DOHH2 (cell line): ENCODE results near the gene PROM2.

Experiments
- H3F3A ChIP-seq: fragments of 200-600 bp; sonication (generic), shearing (Covaris generic); 2 replicates; pipeline ENCODE4 v1.6.0; 2016; ENCODE audit warnings: antibody characterized with exemption, mild to moderate bottlenecking; ENCODE audit not compliant: control insufficient read depth, insufficient read depth
- H3K27ac ChIP-seq: fragments of 200-600 bp; sonication (generic); 2 replicates; pipeline ENCODE4 v1.5.1; 2014; ENCODE audit warnings: low read depth, mild to moderate bottlenecking, low read length, moderate library complexity
- H3K27me3 ChIP-seq: fragments of 200-600 bp; sonication (generic); 2 replicates; pipeline ENCODE4 v1.6.1; 2014; ENCODE audit warnings: mild to moderate bottlenecking, low read length, mixed read lengths; ENCODE audit not compliant: control insufficient read depth
- H3K36me3 ChIP-seq: fragments of 200-600 bp; sonication (generic); 2 replicates; pipeline ENCODE4 v1.6.1; 2014; ENCODE audit warnings: mild to moderate bottlenecking, low read length, moderate library complexity, mixed read lengths; ENCODE audit not compliant: control insufficient read depth
- H3K4me1 ChIP-seq: fragments of 200-600 bp; sonication (generic); 2 replicates; pipeline ENCODE4 v1.6.1; 2014; ENCODE audit warnings: mild to moderate bottlenecking, low read length, mixed read lengths; ENCODE audit not compliant: control insufficient read depth
- H3K4me2 ChIP-seq: fragments of 200-600 bp; sonication (generic); 2 replicates; pipeline ENCODE4 v1.6.0; 2014; ENCODE audit warnings: mild to moderate bottlenecking, low read length, moderate library complexity
- H3K4me3 ChIP-seq: fragments of 200-600 bp; sonication (generic); 2 replicates; pipeline ENCODE4 v1.5.1; 2014; ENCODE audit warnings: mild to moderate bottlenecking, low read length, mixed read lengths
- H3K79me2 ChIP-seq: fragments of 200-600 bp; sonication (generic); 2 replicates; pipeline ENCODE4 v1.6.1; 2014; ENCODE audit warnings: mild to moderate bottlenecking, low read length, mixed read lengths; ENCODE audit not compliant: control insufficient read depth
- H3K9me2 ChIP-seq: fragments of 200-600 bp; sonication (generic); replicated peaks from 2 replicates; pipeline ENCODE4 v1.6.1; 2014; ENCODE audit warnings: mild to moderate bottlenecking, low read length, mixed read lengths; ENCODE audit not compliant: control insufficient read depth
- H3K9me3 ChIP-seq: fragments of 200-600 bp; sonication (generic); 2 replicates; pipeline ENCODE4 v1.6.1; 2014; ENCODE audit warnings: antibody characterized with exemption, low read length, mixed read lengths; ENCODE audit not compliant: control insufficient read depth, insufficient read depth
- H4K20me1 ChIP-seq: fragments of 200-600 bp; sonication (generic); 2 replicates; pipeline ENCODE4 v1.6.0; 2014; ENCODE audit warnings: low read depth, mild to moderate bottlenecking, antibody characterized with exemption, low read length, moderate library complexity; ENCODE audit not compliant: control insufficient read depth, insufficient read depth
- EZH2phosphoT487 ChIP-seq: fragments of 200-600 bp; sonication (generic); IDR thresholded peaks from 2 replicates; pipeline ENCODE4 v1.6.1; 2017; ENCODE audit warnings: borderline replicate concordance, mild to moderate bottlenecking, antibody characterized with exemption, low read length, moderate library complexity, mixed read lengths
- TF ChIP-seq, protein P1 (sequence below): fragments of 200-600 bp; sonication (generic); IDR thresholded peaks from one replicate; pipeline ENCODE4 v1.5.1; 2014; ENCODE audit warnings: antibody characterized with exemption, mild to moderate bottlenecking, low read depth, low read length; ENCODE audit not compliant: poor library complexity, severe bottlenecking

The PROM2 gene

DNA sequence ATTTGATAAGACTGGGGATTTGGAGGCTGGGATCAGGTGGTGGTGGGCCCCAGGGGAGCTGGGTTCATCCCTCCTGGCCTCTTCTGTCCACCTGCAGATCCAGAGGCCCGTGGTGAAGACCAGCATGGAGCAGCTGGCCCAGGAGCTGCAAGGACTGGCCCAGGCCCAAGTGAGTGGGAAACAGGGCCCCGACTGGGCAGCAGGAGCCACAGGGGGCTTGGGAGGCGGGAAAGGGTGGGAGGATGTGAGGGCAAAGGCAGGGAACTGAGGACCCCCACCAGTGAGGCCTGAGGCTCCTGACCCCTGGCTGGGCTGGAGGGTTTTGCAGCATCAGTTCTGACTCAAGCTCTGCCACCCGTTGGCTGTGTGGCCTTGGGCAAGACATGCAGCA is 11.3 kb downstream of the PROM2 start:
- TF ChIP-seq, protein P1, sequence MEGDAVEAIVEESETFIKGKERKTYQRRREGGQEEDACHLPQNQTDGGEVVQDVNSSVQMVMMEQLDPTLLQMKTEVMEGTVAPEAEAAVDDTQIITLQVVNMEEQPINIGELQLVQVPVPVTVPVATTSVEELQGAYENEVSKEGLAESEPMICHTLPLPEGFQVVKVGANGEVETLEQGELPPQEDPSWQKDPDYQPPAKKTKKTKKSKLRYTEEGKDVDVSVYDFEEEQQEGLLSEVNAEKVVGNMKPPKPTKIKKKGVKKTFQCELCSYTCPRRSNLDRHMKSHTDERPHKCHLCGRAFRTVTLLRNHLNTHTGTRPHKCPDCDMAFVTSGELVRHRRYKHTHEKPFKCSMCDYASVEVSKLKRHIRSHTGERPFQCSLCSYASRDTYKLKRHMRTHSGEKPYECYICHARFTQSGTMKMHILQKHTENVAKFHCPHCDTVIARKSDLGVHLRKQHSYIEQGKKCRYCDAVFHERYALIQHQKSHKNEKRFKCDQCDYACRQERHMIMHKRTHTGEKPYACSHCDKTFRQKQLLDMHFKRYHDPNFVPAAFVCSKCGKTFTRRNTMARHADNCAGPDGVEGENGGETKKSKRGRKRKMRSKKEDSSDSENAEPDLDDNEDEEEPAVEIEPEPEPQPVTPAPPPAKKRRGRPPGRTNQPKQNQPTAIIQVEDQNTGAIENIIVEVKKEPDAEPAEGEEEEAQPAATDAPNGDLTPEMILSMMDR, result no peak
- no peak overlapping the region for H3K4me2 ChIP-seq
- H3F3A ChIP-seq, result no peaks in the 10 kb centered on the region
- no peaks in the 10 kb centered on the region for H3K27me3 ChIP-seq
- no peak overlapping the region for H3K27ac ChIP-seq
- H3K4me1 ChIP-seq, result no peaks in the 10 kb centered on the region
- no peaks in the 10 kb centered on the region for H3K9me2 ChIP-seq
- no peak overlapping the region for H3K4me3 ChIP-seq
- no peaks in the 10 kb centered on the region for H3K9me3 ChIP-seq
- H3K36me3 ChIP-seq, result no peaks in the 10 kb centered on the region
- no peaks in the 10 kb centered on the region for H3K79me2 ChIP-seq
- H4K20me1 ChIP-seq, result no peaks in the 10 kb centered on the region

DNA sequence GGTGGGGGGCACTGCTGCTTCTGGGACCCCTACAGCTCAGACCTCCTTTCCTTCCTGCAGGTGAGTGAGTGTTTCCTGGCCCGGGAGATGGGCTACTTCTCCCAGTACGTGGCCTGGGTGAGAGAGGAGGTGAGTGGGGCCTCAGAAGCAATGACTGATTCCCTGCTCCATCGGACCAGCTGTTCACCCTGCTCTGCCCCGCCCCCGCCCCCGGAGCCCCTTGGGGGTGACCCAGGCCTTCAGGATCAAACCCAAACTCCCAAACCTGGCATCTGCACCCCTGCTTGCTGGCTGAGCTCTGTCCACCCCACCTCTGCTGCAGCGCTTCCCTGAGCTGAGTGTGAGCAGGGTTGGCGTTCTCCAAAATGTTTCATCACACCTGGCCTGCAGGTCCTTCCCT is 13.1 kb downstream of the PROM2 start:
- Histone ChIP-seq H3K4me3 (no peak overlapping the region), H3K27me3 (no peaks in the 10 kb centered on the region), H3K4me1 (no peaks in the 10 kb centered on the region), H4K20me1 (no peaks in the 10 kb centered on the region), H3K36me3 (no peaks in the 10 kb centered on the region), H3F3A (no peaks in the 10 kb centered on the region), H3K9me3 (no peaks in the 10 kb centered on the region), H3K4me2 (no peak overlapping the region), H3K9me2 (no peaks in the 10 kb centered on the region), H3K79me2 (no peaks in the 10 kb centered on the region), H3K27ac (no peak overlapping the region)
- no peak for TF ChIP-seq EZH2phosphoT487
- TF ChIP-seq, protein P1, result no peak

DNA sequence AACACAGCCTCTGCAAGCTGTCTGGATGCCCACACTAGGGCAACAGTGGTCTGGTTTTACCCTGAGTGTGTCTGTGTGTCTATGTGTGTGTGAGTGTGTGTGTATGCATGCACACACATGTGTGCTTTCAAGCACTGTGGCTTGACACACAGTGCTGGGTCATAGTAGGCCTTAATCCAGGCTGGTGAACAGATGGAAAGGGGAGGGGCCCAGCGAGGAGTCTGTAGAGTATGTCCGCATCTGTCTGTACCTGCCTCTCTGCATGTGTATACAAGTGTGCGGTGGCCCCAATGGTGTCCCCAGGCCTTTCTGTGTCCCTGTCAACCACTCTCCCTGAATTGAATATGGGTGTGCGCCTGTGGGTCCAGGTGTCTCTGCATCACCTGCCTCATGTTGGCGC is 13.6 kb downstream of the PROM2 start:
- H3K36me3 ChIP-seq, result no peaks in the 10 kb centered on the region
- H3K9me3 ChIP-seq, result no peaks in the 10 kb centered on the region
- no peaks in the 10 kb centered on the region for H3K27me3 ChIP-seq
- no peaks in the 10 kb centered on the region for H4K20me1 ChIP-seq
- no peaks in the 10 kb centered on the region for H3K9me2 ChIP-seq
- H3K4me2 ChIP-seq, result no peak overlapping the region
- TF ChIP-seq, protein P1, result no peak
- TF ChIP-seq EZH2phosphoT487, result no peak
- H3K4me1 ChIP-seq, result no peaks in the 10 kb centered on the region
- no peaks in the 10 kb centered on the region for H3F3A ChIP-seq
- no peak overlapping the region for H3K4me3 ChIP-seq
- H3K79me2 ChIP-seq, result no peaks in the 10 kb centered on the region
- H3K27ac ChIP-seq, result no peak overlapping the region

DNA sequence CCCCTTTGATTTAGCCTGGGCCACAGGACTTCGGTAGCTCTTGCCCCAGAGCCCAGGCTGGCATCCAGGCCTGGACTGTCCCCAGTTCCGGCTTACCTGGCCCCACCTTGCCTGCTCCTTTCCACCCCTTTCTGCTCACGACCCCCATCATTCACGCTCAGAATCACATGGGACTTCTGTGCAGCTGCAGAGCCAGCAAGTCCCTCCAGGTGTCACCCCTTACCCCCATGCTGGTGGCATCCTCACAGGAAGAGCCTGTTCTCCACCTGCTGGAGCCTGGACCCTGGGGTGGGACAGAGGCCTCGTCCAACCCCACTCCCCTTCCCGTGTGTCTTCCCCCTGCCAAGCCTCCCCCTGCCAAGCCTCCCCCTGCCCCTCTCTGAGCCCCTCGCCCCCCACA is 15.0 kb downstream of the PROM2 start:
- Histone ChIP-seq H3K27ac (no peak overlapping the region), H3K9me3 (no peaks in the 10 kb centered on the region), H3K27me3 (no peaks in the 10 kb centered on the region), H3K79me2 (no peaks in the 10 kb centered on the region), H4K20me1 (no peaks in the 10 kb centered on the region), H3K4me2 (no peak overlapping the region), H3K4me1 (no peaks in the 10 kb centered on the region), H3K9me2 (no peaks in the 10 kb centered on the region), H3K36me3 (no peaks in the 10 kb centered on the region), H3K4me3 (no peak overlapping the region), H3F3A (no peaks in the 10 kb centered on the region)
- TF ChIP-seq EZH2phosphoT487, result no peak
- TF ChIP-seq, protein P1, result no peak
